Suprapubic skin (tissue), 3 donors: ENCODE results near the gene ITPR2.

ENCODE experiments used
- CTCF ChIP-seq, 2 donors: fragments of 200-600 bp in 1 of 2; fragments of 450-650 bp in 1 of 2; sonication (generic) in 1 of 2; IDR thresholded peaks; one replicate each; pipeline ENCODE4 v1.5.1; 2016 to 2019; ENCODE audit warnings: antibody characterized with exemption in 2 of 2, mild to moderate bottlenecking in 1 of 2, moderate library complexity in 1 of 2
- EP300 ChIP-seq: sonication (generic); formaldehyde crosslinking; IDR thresholded peaks from one replicate; pipeline ENCODE4 v1.6.1; 2017; ENCODE audit warnings: antibody characterized with exemption
- POLR2A ChIP-seq, 2 donors: fragments of 450-650 bp; IDR thresholded peaks; one replicate each; pipeline ENCODE4 v1.6.1; 2017; ENCODE audit warnings: antibody characterized with exemption in 2 of 2, mild to moderate bottlenecking in 2 of 2, moderate library complexity in 2 of 2

- TF ChIP-seq CTCF (IDR thresholded peaks at IDR 0.05) (no peak), POLR2A (IDR thresholded peaks at IDR 0.05) (no peak), EP300 (no peak)
These were observed 33.3 kb downstream of the ITPR2 start for GRCh38 chr12:26799741-26800140.
